Panc1 (cell line): ENCODE data around the gene SRCIN1. TPM values are rescaled to one million over a fixed set of nuclear protein-coding genes. Genes with fewer than 3 reads are reported as not detected.

ENCODE experiments used
- ATAC-seq: fragments of 200-7000 bp; cut with Tn5 transposase; 2 replicates; pipeline ENCODE4 v1.9.1; 2020; ENCODE audit warnings: mild to moderate bottlenecking, moderate library complexity
- BruUV-seq: library from RNA; stranded (reverse); fragments of 400-500 nt; replicated peaks from 2 replicates; lab custom pipeline; 2021; lab: Mats Ljungman, UMichigan
- CTCF ChIA-PET: fragments of 300-600 bp; sonication (Branson Sonifier 250); formaldehyde crosslinking; loops from one replicate; lab custom pipeline; 2022; ENCODE audit warnings: antibody characterized with exemption; lab: Charles Lee
- POLR2A ChIA-PET: fragments of 300-600 bp; sonication (Branson Sonifier 250); formaldehyde crosslinking; loops from one replicate; lab custom pipeline; 2022; ENCODE audit warnings: antibody characterized with exemption; lab: Charles Lee
- DNase-seq: peaks from one replicate; pipeline ENCODE4 v3.0.0-alpha.2; 2010; ENCODE audit warnings: low read depth, low spot score
- H3K27ac ChIP-seq: 2 replicates; pipeline ENCODE4 v1.5.1; 2011; ENCODE audit warnings: mild to moderate bottlenecking, low read length, inconsistent platforms
- H3K27me3 ChIP-seq: fragments of 200-500 bp; sonication (Bioruptor generic); 2 replicates; pipeline ENCODE4 v1.6.0; 2014; ENCODE audit warnings: low read length, inconsistent platforms; ENCODE audit not compliant: control insufficient read depth, insufficient read depth
- H3K36me3 ChIP-seq: fragments of 200-500 bp; sonication (Bioruptor generic); 2 replicates; pipeline ENCODE4 v1.5.1; 2014; ENCODE audit warnings: inconsistent platforms, mild to moderate bottlenecking, low read length, moderate library complexity; ENCODE audit not compliant: control insufficient read depth, insufficient read depth
- H3K4me1 ChIP-seq: 2 replicates; pipeline ENCODE4 v1.5.1; 2011; ENCODE audit warnings: inconsistent platforms, mild to moderate bottlenecking, low read length, moderate library complexity; ENCODE audit not compliant: control insufficient read depth, insufficient read depth
- H3K4me3 ChIP-seq, 2 experiments: 2 replicates each; pipeline ENCODE4 v1.5.1; 2011 to 2012; ENCODE audit warnings: low read depth in 2 of 2, low read length in 2 of 2, mild to moderate bottlenecking in 2 of 2, inconsistent platforms in 1 of 2, moderate library complexity in 1 of 2
- H3K9me3 ChIP-seq: fragments of 200-500 bp; sonication (Bioruptor generic); 2 replicates; pipeline ENCODE4 v1.5.1; 2014; ENCODE audit warnings: low read depth, mild to moderate bottlenecking, inconsistent platforms, low read length, moderate library complexity; ENCODE audit not compliant: control insufficient read depth, insufficient read depth
- POLR2AphosphoS5 ChIP-seq: IDR thresholded peaks from 2 replicates; pipeline ENCODE4 v1.6.1; 2012; ENCODE audit warnings: mild to moderate bottlenecking, low read depth, low read length, moderate library complexity
- SIN3A ChIP-seq: IDR thresholded peaks from 2 replicates; pipeline ENCODE4 v1.6.1; 2012; ENCODE audit warnings: low read depth, mild to moderate bottlenecking, low read length, moderate library complexity, borderline replicate concordance; ENCODE audit not compliant: insufficient read depth
- TCF7L2 ChIP-seq: IDR thresholded peaks from 2 replicates; pipeline ENCODE4 v1.6.1; 2011; ENCODE audit warnings: mild to moderate bottlenecking, low read depth, low read length, inconsistent platforms
- in situ Hi-C: cut with HindIII; loops from 2 replicates; pipeline ENCODE4 v1.10.0; 2016; ENCODE audit warnings: low sequenced_read_pairs, low pct_unique_long_range_greater_than_20kb
- intact Hi-C: fragments of 100-400 bp; cut with micrococcal nuclease; formaldehyde crosslinking; loops from one replicate; pipeline ENCODE4 v1.10.0; 2022; ENCODE audit not compliant: unreplicated experiment
- total RNA-seq: library from RNA; stranded (reverse); gene quantifications from one replicate; pipeline ENCODE4 v1.2.1, GENCODE V29; 2021; ENCODE audit not compliant: unreplicated experiment
- TF ChIP-seq, protein P1 (sequence below), 2 experiments: IDR thresholded peaks; 2 replicates each; pipeline ENCODE4 v1.6.1; 2011 to 2012; ENCODE audit warnings: low read depth in 2 of 2, control low read depth in 1 of 2, low read length in 1 of 2, mild to moderate bottlenecking in 1 of 2, moderate library complexity in 1 of 2; ENCODE audit not compliant: insufficient read depth in 1 of 2
- TF ChIP-seq, protein P2 (sequence below): fragments of 450-650 bp; IDR thresholded peaks from 2 replicates; pipeline ENCODE4 v1.5.1; 2017; ENCODE audit warnings: mild to moderate bottlenecking

The SRCIN1 gene
- total RNA-seq, 1 experiment from 2014 or later, result 12.8 TPM

DNA sequence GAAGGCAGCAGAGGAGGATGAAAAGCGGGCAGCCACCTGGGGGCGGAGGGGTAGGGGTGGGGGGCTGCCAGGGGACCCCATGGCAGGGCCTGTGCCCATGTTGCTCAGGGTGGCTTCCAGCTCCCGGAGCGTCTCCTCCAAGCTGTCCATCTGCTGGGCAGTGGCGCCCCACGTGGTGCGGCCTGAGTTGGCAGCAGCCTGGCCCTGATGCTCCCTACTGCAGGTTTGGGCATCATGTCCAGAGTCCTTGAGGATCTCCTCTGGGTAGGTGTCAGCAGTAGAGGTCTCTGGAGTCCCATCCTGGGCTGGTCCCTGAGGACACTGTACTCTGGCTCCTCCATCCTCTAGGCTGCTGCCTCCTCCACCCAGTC is 60.9 kb downstream of the SRCIN1 start:
- intact Hi-C loops, result no loop called here
- CTCF ChIA-PET, result no interaction called here
- no TSS peak for BruUV-seq
- DNase-seq (no peak), ATAC-seq (peak; percentile 51; the same call in 1 of the 2 replicates)
- POLR2A ChIA-PET, result no interaction called here
- H3K27me3 ChIP-seq, result no peaks in the 10 kb centered on the region
- in situ Hi-C loops, result no loop called here
- H3K4me3 ChIP-seq, result no peak overlapping the region
- TF ChIP-seq POLR2AphosphoS5 (no peak), TCF7L2 (no peak), SIN3A (no peak)
- TF ChIP-seq, protein P1, sequence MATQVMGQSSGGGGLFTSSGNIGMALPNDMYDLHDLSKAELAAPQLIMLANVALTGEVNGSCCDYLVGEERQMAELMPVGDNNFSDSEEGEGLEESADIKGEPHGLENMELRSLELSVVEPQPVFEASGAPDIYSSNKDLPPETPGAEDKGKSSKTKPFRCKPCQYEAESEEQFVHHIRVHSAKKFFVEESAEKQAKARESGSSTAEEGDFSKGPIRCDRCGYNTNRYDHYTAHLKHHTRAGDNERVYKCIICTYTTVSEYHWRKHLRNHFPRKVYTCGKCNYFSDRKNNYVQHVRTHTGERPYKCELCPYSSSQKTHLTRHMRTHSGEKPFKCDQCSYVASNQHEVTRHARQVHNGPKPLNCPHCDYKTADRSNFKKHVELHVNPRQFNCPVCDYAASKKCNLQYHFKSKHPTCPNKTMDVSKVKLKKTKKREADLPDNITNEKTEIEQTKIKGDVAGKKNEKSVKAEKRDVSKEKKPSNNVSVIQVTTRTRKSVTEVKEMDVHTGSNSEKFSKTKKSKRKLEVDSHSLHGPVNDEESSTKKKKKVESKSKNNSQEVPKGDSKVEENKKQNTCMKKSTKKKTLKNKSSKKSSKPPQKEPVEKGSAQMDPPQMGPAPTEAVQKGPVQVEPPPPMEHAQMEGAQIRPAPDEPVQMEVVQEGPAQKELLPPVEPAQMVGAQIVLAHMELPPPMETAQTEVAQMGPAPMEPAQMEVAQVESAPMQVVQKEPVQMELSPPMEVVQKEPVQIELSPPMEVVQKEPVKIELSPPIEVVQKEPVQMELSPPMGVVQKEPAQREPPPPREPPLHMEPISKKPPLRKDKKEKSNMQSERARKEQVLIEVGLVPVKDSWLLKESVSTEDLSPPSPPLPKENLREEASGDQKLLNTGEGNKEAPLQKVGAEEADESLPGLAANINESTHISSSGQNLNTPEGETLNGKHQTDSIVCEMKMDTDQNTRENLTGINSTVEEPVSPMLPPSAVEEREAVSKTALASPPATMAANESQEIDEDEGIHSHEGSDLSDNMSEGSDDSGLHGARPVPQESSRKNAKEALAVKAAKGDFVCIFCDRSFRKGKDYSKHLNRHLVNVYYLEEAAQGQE (IDR thresholded peaks at IDR 0.05; ENCODE audit: insufficient read depth in 1 of 2, low read depth in 2 of 2, low read length in 1 of 2), result no peak
- TF ChIP-seq, protein P2, sequence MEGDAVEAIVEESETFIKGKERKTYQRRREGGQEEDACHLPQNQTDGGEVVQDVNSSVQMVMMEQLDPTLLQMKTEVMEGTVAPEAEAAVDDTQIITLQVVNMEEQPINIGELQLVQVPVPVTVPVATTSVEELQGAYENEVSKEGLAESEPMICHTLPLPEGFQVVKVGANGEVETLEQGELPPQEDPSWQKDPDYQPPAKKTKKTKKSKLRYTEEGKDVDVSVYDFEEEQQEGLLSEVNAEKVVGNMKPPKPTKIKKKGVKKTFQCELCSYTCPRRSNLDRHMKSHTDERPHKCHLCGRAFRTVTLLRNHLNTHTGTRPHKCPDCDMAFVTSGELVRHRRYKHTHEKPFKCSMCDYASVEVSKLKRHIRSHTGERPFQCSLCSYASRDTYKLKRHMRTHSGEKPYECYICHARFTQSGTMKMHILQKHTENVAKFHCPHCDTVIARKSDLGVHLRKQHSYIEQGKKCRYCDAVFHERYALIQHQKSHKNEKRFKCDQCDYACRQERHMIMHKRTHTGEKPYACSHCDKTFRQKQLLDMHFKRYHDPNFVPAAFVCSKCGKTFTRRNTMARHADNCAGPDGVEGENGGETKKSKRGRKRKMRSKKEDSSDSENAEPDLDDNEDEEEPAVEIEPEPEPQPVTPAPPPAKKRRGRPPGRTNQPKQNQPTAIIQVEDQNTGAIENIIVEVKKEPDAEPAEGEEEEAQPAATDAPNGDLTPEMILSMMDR, result no peak
- H3K36me3 ChIP-seq, result no peaks in the 10 kb centered on the region
- H3K27ac ChIP-seq, result no peak overlapping the region
- no peaks in the 10 kb centered on the region for H3K4me1 ChIP-seq
- H3K9me3 ChIP-seq, result no peaks in the 10 kb centered on the region

DNA sequence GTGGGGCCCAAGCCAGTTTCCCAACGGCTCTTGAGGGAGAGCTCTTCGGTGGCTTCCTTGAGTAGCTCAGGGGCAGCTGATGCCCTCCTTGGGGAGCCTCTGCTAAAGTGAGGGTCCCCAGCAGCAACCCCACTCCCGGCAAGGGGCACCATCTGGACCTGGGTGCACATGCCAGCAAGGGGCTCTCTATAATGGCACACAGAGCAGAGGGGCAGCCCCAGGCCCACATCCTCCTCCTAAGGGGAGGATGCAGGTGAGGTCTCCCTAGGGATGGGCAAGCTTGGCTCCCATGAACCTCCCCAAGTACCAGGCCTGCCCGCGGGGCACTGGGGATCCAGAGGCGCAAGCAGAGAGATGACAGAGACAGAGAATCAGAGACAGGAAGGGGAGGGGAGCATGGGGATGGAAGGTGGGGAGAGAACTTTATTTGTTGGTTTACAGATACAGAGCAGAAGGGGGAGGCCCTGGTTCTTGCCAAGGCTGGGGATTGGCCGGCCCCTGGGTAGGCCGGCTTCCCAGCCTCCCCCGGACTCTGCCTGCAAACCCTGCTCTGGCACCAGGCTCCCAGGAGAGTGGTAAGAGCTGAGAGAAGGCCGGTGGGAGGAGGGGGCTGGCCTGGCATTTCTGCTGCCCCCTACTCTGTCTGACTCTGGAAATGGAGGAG is 61.4 kb downstream of the SRCIN1 start:
- Histone ChIP-seq H3K36me3 (no peaks in the 10 kb centered on the region), H3K27ac (no peak overlapping the region), H3K9me3 (no peaks in the 10 kb centered on the region), H3K4me3 (no peak overlapping the region), H3K4me1 (no peaks in the 10 kb centered on the region), H3K27me3 (no peaks in the 10 kb centered on the region)
- in situ Hi-C loops (no loop called here), intact Hi-C loops (no loop called here)
- no TSS peak for BruUV-seq
- ATAC-seq, result no peak
- POLR2A ChIA-PET, result no interaction called here
- CTCF ChIA-PET, result no interaction called here
- TF ChIP-seq POLR2AphosphoS5 (no peak), TCF7L2 (no peak)
- DNase-seq, result no peak

DNA sequence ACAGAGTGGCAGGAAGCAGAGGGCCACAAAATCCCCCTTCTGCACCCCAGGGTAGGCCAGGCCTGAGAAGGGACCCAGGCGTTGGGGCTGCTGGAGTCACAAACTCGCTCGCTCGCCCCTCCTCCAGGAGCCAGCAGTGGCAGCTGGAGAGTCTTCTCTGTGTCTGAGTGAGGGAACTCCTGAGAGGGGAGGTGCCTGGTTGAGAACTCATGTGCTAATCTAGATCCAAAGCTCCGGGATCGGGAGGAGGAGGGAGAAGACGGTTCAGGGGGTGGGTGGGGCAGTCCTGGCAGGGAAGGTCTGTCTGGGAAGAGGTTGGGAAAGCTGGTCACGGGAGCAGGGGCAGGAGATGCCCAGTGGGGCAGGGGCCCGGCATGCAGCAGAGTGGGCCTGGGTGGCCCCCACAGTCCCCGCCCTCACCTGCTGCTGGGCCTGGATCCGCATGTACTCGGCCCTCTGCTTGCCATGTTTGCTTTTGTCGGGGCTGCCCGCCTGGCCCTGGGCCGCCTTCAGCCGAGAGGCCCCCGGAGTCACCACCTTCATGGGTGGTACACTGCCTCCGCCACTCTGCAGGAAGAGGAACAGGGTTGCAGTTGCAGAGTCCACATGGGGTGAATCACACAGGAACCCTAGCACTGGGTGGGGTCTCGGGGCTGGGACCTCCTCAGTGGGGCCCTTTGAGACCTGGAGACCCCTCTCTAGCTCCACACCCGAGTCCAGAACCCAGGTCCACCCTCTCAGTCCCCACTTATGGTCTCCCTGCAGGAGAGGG is 62.2 kb downstream of the SRCIN1 start:
- CTCF ChIA-PET, result no interaction called here

More for the DNA sequence above, 62.2 kb downstream of the SRCIN1 start:
- DNase-seq (no peak), ATAC-seq (no peak)
- intact Hi-C loops, result no loop called here
- Histone ChIP-seq H3K9me3 (no peaks in the 10 kb centered on the region), H3K36me3 (no peaks in the 10 kb centered on the region), H3K4me3 (no peak overlapping the region), H3K27me3 (no peaks in the 10 kb centered on the region), H3K4me1 (no peaks in the 10 kb centered on the region), H3K27ac (no peak overlapping the region)
- no TSS peak for BruUV-seq
- POLR2A ChIA-PET, result no interaction called here
- in situ Hi-C loops, result no loop called here
- TF ChIP-seq SIN3A, result no peak
- TF ChIP-seq, protein P2, result no peak
- TF ChIP-seq TCF7L2, result no peak
- TF ChIP-seq, protein P1 (IDR thresholded peaks at IDR 0.05; ENCODE audit: insufficient read depth in 1 of 2, low read depth in 2 of 2, low read length in 1 of 2), result no peak
- TF ChIP-seq POLR2AphosphoS5, result no peak
